Anterior cingulate cortex (tissue), 58 donors: ENCODE measurements around the gene TMEM53.

Experiments
- DNase-seq, 58 donors: peaks; one replicate each; lab custom pipeline; 2025; lab: John Stamatoyannopoulos, UW

The TMEM53 gene

GRCh38 chr1:44634606-44635189, 39.6 kb downstream of the TMEM53 start:
- no peak for DNase-seq

- DNase-seq = no peak
These were observed 41.7 kb downstream of the TMEM53 start for GRCh38 chr1:44632598-44632997.

DNA sequence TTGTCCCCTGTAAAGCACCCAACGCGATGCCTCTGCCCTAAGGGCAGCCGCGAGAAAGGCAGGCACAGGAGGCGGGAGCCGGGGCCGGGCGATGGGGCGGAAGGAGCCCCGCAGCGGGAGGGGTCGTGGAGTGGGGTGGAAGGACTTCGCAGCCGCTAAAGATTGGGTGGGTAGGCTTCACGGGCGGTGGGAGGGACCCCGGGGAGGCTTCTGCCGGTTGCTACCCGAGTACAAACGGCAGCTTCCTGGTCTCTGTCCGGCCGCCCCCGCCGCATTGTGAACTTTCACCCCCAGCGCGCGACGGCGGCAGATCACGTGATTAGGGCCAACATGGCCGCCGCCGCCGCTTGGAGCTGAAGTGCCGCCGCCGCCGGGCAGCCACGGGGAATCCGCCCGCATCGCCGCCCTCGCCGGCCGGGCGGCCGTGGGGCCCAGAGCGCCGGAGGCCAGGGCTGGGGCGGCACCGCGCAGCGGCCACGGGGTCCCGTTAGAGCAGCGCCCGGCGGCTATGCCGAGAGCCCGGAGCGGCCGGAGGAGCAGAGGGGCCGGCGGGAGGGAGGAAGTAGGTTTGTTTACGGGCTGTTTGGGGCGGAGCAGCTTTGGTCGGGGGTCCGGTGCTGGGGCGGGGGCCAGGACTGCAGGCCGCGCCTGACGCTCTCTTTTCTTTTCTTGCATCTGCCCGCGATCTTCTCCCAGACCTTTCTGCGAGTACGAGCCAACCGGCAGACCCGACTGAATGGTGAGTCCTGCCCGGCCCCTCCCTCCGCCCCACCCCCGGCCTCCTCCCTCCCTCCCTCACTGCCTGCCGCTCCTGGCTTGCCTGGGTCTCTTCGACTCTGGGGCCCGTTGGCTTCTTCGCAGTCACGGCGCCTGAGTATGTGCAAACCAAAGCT, 42.4 kb downstream of the TMEM53 start:
- peak in 57 of 58 donors; percentile 43 to 88 (median 74) for DNase-seq

- DNase-seq = peak in 1 of 58 donors; percentile 73
These were observed 43.0 kb downstream of the TMEM53 start for GRCh38 chr1:44631333-44631646.

DNA sequence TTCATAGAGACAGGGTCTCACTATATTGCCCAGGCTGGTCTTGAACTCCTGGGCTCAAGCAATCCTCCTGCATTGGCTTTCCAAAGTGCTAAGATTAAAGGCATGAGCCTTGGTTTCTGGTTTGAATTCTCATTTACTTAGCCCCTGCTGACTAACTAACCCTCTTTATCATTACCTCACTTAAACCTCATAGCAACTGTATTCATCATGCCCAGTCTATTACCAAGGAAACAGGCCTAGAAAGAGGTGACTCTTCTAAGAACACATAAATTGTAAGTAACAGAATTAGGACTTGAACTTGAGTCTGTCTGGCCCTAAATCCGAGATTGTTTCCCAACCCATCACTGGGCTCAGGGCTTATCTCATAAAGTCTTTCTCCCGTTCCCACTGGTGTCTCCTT, 44.2 kb downstream of the TMEM53 start:
- no peak for DNase-seq

DNA sequence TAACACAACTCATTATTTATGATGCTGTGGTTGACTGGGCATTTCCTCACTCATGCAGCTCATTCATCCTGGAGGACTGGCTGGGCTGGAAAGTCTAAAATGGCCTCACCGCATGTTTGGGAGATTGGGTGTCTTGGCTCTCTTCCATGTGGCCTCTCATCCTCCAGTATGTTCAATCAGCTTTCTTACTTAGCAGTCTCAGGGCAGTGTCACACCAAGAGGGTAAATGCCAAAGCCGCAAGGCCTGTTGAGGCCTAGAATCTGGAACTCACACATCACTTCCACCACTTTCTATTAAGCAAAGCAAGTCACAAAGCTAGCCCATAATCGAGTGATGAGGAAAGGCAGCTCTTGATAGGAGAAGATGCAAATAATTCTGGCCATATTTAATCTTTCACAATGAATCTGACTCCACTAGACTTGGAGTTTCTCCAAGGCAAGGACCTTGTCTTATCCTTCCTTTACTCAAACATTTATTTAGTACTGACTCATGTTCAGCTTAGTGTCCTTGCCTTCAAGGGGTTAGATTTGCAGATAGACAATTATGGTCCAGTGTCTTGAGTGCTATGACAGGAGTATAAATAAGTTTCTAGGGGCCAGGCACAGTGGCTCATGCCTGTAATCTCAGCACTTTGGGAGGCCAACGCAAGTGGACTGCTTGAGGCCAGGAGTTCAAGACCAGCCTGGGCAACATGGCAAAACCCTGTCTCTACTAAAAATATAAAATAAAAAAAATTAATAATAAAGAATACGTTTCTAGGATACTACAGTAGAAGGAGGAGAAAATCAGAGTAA, 45.1 kb downstream of the TMEM53 start:
- no peak for DNase-seq

DNA sequence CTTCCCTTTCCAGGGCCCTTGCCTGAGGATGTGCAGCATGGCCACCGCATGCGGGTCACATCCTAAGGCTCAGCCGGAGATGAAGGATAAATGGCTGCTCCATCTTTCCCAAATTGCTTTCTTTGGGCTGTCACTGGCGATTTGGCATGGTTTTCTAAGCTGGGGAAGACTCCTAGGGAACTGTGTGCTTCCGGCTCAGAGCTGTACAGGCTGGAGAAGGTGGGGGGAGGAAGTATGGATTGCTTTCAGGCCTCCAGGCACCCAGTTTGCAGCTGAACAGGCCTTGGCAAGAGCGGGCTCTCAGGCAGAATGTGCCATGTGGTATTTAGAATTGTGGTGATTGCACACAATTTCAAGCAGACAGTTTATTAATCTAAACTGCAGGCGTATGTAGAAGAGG, 48.9 kb downstream of the TMEM53 start:
- no peak for DNase-seq

DNA sequence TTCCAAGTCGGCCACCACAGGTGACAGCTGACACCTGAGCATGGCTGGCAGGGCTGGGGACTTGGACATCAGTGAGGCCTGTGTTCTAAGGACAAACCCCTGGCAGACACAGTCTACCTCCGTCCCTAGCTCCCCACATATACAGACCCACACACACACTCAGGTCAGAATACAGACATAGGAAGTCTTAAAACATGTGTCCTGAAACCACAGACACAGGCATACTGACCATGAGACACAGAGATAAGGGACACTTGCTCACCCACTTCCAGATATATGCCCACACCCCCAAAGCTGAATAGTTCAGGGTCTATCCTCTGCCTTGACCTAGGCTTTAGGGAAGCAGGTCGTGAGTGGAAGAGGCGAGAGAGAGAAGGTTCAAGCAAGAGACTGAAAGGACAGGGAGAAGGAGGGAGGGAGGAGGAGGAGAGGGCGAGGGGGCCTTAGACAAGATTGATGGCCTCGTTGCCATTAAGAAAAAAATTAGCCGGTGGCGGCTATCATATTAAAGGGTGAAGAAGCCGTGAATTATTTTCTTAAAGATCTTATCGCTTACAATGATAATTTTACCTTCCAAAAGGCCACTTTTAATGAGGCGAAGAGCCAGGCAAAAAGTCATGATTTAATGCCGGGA, 49.9 kb downstream of the TMEM53 start:
- DNase-seq = no peak

- DNase-seq = no peak
These were observed 52.4 kb downstream of the TMEM53 start for GRCh38 chr1:44621841-44622286.

- DNase-seq = no peak
These were observed 54.2 kb downstream of the TMEM53 start for GRCh38 chr1:44620072-44620471.

GRCh38 chr1:44619261-44619900, 54.9 kb downstream of the TMEM53 start:
- DNase-seq = no peak

DNA sequence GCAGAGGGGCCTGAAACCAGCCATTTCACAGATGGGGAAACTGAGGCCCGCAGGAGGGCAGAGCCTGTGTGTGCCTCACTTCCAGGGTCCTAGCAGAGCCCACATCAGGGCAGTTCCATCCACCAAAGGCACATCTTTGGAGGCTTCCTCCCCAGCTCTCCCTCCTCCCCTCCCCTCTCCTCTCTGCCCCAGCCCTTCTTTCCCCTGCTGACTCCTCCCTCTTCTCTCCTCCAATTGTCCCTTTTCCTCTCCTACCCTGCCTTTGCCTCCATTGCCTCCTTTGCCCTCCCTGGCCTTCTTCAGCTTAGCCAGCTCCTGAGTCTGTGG, 56.6 kb downstream of the TMEM53 start:
- DNase-seq = no peak

- DNase-seq = peak in 1 of 58 donors; percentile 11
These were observed 57.1 kb downstream of the TMEM53 start for GRCh38 chr1:44616991-44617702.

DNA sequence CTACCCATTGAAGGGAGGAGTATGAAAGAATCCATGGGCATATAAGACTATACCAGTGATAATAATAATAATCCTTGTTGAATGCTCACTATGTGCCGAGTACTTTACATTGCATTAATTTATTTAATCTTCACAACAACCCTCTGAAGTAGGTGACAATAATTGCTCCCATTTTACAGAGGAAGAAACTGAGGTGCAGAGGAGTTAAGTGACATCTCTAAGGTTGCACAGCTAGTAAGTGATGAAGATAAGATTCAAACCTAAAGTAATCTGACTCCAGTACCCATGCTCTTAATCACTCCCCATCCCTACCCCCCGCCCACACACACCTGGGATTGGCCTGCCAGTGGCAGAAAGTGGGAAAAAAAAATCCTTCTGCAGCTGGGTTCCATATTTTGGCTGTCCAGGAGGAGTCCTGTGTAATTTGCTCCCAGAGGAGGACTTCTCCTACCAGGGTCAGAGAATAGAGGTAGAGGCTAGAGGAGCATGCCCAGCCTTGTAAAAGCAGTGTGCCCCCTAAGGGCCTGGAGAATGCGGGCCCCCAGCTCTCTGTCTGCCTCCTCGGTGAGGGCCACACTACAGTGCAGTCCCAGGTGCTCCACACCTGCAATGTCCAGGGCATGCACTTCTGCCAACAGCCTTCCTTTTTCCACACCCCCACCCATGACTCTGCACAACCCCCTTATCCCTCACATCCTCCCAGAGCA, 57.8 kb downstream of the TMEM53 start:
- DNase-seq = no peak

DNA sequence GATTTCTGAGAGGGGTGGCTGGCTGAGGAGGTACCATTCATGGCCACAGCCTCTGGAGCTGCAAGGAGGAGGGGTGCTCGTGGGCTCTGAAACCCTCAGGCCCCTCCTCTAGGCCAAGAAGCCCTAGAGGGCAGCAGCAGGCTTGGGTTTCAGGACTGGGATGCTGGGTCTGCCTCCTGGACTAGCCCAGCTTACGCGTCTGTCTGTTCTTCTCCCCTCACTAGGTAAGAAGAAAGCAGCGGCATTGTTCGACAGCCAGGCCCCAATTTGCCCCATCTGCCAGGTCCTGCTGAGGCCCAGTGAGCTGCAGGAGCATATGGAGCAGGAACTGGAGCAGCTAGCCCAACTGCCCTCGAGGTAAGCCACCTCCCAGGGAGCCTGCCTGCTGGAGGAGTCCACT, 60.3 kb downstream of the TMEM53 start:
- no peak for DNase-seq

GRCh38 chr1:44611866-44612265, 62.4 kb downstream of the TMEM53 start:
- DNase-seq = no peak

DNA sequence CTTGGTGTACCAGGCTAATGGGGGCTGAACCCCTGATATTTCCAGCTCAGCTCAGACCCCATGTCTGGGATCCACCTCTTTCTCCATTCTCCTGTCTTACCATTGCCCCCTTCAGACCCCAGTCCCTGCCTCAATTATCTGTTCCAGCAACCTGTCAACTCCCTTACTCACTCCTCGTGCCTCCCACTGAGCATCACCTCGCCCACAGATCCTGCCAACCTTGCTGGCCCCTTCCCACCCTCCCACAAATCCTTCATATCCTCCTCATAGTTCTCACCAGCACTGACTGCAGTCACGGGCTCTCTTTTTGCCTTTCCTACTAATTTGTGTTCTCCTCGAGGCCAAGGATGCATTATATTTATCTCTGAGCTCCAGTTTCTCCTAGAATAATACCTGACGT, 62.9 kb downstream of the TMEM53 start:
- no peak for DNase-seq

DNA sequence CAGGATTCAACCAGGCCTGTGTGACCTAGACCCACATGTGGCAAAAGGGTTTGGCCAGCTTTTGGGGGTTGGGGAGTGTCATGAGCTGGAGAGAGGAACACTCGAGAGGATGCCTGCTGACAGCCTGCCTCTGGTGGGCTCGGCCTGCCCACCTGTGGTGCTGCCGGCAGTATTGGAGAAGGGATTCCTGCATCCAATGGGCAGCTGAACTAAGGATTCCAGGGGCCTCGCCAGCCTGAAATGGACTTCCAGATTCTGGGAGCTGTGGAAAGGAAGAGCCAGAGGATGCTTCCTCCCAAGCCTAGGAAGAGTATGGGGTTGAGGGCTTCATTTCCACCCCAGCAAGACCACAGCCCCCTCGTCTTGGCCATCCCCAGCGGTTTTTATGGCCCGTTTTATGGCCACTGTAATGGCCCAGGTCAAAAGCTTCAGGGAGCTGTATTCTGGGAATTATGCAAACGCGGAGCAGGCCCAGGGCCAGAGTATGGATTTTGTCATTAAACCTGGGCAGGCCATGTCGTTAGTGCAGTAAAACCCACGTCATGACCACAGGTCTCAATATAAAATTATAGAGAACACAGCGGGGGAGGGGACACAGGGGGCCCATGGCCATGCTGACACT, 63.6 kb downstream of the TMEM53 start:
- no peak for DNase-seq
